A549 (cell line): ENCODE results near the gene EVPL.

ENCODE experiments used
- CHD2 ChIP-seq: fragments of 150-350 bp; IDR thresholded peaks from 2 replicates; pipeline ENCODE4 v1.6.1; 2014; ENCODE audit warnings: low read length; ENCODE audit not compliant: partially characterized antibody
- JUNB ChIP-seq: fragments of >200 bp; sonication (Bioruptor Twin); formaldehyde crosslinking; IDR thresholded peaks from 2 replicates; pipeline ENCODE4 v1.6.1; 2016
- KDM1A ChIP-seq: fragments of 200-600 bp; sonication (generic); IDR thresholded peaks from 2 replicates; pipeline ENCODE4 v1.6.1; 2016; ENCODE audit warnings: low read depth, mild to moderate bottlenecking
- POLR2A ChIP-seq: IDR thresholded peaks from 2 replicates; pipeline ENCODE4 v1.6.1; 2012; ENCODE audit warnings: mild to moderate bottlenecking, low read length
- POLR2AphosphoS2 ChIP-seq: conservative IDR thresholded peaks from 2 replicates; pipeline ENCODE4 v1.6.1; 2012; ENCODE audit warnings: low read length, improper control_type of control experiment, inconsistent platforms
- RCOR1 ChIP-seq: fragments of 150-350 bp; IDR thresholded peaks from 2 replicates; pipeline ENCODE4 v1.6.1; 2014; ENCODE audit warnings: antibody characterized with exemption, low read length, low read depth
- REST ChIP-seq: fragments of 200-600 bp; sonication (generic); IDR thresholded peaks from 2 replicates; pipeline ENCODE4 v1.6.1; 2016; ENCODE audit warnings: antibody characterized with exemption, mild to moderate bottlenecking, moderate library complexity
- SMC3 ChIP-seq: fragments of >200 bp; sonication (Bioruptor Twin); formaldehyde crosslinking; IDR thresholded peaks from 3 replicates; pipeline ENCODE4 v1.6.1; 2018; ENCODE audit warnings: inconsistent platforms
- TF ChIP-seq, protein P1 (sequence below): fragments of >200 bp; sonication (Bioruptor Twin); formaldehyde crosslinking; IDR thresholded peaks from 3 replicates; pipeline ENCODE4 v1.5.1; 2016
- TF ChIP-seq, protein P2 (sequence below): fragments of 150-350 bp; IDR thresholded peaks from 2 replicates; pipeline ENCODE4 v1.6.1; 2014; ENCODE audit warnings: low read depth, mild to moderate bottlenecking, low read length

DNA sequence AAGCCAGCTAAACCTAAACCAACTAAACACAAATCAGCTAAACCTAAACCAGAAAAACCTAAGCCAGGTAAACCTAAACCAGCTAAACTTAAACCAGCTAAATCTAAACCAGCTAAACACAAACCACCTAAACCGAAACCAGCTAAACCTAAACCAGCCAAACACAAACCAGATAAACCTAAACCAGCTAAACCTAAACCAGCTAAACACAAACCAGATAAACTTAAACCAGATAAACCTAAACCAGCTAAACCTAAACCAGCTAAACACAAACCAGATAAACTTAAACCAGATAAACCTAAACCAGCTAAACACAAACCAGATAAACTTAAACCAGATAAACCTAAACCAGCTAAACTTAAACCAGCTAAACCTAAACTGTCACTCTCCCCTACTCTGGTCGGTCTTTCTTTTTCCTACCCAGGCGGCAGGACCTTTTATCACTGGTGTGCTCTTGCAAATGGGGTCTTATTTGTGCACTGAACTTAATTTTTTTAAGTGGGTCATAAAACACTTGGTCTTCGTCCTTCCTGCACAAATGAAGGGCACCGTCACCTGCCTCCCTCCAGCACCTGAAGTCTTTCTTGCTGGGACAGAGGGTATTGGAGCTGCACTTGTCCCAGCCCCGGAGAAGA lies 7.2 kb downstream of the EVPL start:
- TF ChIP-seq KDM1A (no peak), POLR2AphosphoS2 (no peak), CHD2 (no peak), RCOR1 (no peak), POLR2A (no peak), JUNB (no peak), SMC3 (no peak), REST (no peak)
- TF ChIP-seq, protein P1, sequence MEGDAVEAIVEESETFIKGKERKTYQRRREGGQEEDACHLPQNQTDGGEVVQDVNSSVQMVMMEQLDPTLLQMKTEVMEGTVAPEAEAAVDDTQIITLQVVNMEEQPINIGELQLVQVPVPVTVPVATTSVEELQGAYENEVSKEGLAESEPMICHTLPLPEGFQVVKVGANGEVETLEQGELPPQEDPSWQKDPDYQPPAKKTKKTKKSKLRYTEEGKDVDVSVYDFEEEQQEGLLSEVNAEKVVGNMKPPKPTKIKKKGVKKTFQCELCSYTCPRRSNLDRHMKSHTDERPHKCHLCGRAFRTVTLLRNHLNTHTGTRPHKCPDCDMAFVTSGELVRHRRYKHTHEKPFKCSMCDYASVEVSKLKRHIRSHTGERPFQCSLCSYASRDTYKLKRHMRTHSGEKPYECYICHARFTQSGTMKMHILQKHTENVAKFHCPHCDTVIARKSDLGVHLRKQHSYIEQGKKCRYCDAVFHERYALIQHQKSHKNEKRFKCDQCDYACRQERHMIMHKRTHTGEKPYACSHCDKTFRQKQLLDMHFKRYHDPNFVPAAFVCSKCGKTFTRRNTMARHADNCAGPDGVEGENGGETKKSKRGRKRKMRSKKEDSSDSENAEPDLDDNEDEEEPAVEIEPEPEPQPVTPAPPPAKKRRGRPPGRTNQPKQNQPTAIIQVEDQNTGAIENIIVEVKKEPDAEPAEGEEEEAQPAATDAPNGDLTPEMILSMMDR = no peak
- TF ChIP-seq, protein P2, sequence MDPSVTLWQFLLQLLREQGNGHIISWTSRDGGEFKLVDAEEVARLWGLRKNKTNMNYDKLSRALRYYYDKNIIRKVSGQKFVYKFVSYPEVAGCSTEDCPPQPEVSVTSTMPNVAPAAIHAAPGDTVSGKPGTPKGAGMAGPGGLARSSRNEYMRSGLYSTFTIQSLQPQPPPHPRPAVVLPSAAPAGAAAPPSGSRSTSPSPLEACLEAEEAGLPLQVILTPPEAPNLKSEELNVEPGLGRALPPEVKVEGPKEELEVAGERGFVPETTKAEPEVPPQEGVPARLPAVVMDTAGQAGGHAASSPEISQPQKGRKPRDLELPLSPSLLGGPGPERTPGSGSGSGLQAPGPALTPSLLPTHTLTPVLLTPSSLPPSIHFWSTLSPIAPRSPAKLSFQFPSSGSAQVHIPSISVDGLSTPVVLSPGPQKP = no peak
